IPS-NIHi11 (cell line): ENCODE data around the gene CEP85.
A peak's percentile ranks its signal among the peaks of the same experiment; 100 is the strongest.
"Not testable (repeated sequence)": the region's sequence is repeated elsewhere in the genome, so short reads cannot be mapped to it uniquely, and the experiment has no call there.

ENCODE experiments used
- DNase-seq: peaks from one replicate; pipeline ENCODE4 v3.0.0; 2012; ENCODE audit warnings: mixed read lengths, low spot score

The CEP85 gene

DNA sequence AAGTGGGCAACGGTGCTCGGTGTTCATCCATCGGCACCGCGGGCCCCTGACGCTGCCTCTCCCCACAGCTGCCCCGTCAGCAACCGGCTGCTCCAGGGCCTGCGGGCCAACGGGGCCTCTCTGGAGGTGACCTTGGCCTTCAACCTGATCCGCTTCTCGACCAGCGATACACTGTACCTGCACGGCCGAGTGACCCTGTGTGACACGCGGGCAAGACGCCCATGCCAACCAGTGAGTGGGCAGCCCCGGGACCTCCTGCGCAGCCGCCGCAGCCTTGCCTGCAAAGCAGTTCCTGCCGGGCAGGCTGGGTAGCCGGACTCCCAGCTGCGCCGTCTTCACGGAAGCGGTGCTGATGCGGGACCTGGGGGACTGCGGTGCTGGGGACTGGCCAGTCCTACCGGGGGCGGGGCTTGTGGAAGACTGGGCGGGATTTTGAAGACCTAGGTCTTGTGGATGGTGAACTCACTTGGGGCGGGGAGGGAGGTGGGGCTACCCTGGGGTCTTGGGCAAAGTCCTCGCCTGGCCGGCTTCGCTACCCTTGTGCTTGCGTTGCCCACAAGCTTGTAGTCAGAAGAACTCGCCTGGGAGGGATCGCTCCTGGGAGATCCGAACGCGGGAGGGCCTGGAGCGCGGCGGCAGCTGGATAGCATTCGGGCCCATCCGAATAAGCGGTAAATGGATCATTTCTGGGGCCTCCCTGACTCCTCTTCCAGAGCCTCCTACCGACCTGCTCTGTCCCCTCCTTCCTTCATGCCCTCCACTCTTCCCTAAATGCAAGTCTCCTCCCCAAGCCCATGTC, 8.8 kb upstream of the CEP85 start:
- DNase-seq, result peak; percentile 95

DNA sequence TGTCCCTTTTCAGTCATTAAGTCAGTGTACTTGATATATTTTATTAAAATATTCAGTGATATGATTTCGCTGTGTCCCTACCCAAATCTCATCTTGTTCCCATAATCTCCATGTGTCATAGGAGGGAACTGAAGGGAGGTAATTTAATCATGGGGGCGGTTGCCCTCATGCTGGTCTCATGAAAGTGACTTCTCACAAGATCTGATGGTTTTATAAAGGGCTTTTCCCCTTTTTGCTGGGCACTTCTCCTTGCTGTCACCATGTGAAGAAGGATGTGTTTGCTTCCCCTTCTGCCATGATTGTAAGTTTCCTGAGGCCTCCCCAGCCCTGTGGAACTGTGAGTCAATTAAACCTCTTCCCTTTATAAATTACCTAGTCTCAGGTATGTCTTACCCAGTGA, 3.3 kb upstream of the CEP85 start:
- not testable (repeated sequence) for DNase-seq

DNA sequence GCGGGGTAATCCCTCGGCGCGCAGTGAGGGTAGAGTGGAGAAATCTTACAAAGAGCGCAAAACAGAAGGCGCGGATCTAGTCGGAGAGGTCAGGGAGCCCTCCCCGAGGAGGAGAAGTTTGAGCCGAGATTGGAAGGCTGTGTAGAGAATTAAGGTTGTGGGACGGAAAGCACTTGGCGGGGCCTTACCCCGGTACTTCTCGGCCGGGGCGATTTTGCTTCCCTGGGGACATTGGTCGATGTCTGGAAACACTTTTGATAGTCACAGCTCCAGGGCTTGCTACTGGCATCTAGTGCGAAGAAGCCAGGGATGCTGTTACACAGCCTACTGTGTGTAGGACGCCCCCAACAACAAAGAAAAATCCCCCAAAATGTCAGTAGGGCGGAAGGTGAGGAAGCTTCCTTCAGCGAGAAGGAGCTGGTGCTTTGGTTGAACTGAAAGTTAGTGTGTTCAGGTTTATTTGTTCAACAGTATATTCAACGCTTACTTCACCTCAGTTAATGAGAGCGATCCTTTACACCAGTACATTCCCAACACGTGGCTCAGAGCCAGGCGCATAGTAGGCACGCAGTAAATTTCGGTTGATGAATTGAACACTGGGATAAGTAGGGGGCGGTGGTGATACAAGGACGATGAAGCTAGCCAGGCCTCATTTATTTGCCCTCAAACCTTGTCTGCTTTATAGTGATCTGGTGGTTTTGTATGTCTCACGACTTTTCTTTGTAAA, 807 bp downstream of the CEP85 start:
- DNase-seq, result peak; percentile 36

DNA sequence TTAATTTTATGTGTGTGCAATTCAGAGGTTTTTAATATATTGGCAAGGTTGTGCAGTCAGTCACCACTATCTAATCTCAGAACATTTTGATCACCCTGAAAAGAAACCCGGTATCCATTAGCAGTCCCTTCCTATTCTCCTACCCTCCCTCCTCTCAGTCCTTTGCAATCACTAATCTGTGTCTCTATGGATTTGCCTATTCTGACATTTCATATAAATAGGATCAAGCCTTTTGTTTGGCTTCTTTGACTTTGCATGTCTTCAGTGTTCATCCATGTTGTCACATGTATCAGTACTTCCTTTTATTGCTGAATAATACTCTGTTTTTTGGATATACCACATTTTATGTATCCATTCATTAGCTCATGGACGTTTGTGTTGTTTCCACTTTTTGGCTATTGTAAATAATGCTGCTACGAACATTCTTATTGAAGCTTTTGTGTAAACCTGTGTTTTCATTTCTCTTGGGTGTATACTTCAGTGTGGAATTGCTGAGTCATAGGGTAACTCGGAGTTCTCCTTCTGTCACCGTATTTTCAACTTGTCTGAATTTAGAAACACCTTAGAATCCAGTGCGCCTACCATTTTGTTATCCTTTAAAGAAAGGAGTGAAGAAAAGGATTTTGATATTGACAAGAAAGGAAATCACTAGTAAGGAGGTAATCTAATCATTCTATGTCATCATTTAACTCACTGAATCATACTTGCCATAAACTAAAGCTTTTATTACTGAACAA, 3.4 kb downstream of the CEP85 start:
- DNase-seq, result no peak

DNA sequence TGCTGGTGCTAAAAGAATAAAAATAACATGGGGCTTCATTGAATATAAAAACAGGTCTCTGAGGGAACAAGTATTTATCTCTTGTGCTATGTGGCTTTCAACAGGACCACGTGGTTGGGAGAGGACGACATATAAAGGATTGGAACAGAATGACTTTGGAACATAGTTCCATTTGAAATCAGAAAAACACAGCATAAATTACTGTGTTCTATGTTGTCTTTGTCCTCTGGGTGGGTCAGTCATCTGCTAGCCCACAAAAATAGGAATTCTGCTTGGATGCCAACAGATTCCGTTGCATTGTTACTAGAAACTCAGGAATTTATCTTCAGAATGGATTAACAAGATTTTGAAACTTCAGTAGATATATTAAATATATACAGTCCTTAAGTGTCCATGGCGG, 5.9 kb downstream of the CEP85 start:
- DNase-seq, result no peak

DNA sequence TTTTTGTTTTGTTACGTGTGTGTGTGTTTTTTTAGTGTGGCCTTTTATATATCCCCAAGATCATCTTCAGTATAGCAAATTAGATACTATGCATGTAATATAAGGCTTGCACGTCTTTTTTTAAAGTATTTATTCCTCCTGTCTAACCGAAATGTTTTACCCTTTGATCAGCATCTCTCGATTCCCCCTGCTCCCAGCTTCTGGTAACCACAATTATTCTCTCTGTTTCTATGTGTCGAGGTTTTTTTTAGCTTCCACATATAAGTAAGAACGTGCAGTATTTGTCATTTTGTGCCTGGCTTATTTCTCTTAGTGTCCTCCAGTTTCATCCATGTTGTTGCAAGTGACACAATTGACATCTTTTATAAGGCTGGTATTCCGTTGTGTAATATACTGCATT, 18.7 kb downstream of the CEP85 start:
- no peak for DNase-seq

DNA sequence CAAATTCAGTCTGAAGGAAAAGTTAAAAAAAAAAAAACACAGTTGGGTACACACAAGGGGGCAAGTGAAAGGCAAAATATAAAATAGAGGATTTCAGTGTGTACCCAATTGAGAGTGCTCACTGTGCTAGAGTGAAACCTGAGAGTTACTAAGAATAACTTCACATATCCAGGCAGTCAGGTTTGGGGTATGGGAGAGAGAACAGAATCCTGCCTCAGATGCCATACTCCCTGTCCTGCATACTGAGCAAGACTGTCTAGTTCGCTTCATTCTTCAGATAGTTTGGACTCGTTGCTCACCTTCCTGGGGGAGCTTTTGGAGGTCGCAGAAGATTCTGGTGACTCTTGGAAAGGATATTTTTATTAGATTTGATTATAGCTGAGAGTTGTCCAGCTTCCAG, 20.4 kb downstream of the CEP85 start:
- DNase-seq, result no peak

DNA sequence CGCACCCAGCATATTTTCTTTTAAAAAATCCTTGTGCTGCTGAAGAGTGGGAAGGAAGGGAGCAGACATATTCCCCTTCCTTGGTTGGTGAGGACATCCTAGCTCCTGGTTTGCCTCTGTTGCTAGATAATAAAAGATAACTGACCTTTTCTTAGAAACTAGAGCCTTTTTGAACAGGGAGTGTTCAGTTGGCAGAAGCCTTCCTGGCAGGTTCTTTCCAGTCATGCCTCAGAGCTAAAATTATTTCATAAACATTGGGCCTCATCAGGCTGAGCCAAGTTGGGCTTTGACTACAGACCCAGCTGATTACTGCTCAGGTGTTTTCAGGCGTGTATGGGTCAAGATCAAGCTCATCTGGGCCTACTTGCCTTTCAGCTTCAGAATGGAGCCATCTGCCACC, 23.2 kb downstream of the CEP85 start:
- DNase-seq, result no peak

DNA sequence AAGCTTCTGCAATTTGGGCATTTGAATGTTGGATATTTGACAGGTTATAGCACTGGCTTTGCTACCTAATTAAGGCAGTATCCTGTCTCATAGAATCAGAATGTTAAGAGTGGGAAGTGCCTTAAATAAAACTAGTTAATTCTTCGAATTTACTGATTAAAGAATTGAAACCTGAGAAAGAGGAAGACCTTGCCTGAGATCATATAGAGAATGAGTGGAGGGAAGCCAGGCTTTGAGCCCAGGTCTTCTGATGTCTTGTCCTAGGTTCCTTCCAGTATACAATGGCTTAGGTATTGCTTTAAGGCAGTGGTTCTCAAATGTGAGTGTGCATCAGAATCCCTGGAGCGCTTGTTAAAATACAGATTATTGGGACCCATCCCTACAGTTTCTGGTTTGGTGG, 25.0 kb downstream of the CEP85 start:
- no peak for DNase-seq

DNA sequence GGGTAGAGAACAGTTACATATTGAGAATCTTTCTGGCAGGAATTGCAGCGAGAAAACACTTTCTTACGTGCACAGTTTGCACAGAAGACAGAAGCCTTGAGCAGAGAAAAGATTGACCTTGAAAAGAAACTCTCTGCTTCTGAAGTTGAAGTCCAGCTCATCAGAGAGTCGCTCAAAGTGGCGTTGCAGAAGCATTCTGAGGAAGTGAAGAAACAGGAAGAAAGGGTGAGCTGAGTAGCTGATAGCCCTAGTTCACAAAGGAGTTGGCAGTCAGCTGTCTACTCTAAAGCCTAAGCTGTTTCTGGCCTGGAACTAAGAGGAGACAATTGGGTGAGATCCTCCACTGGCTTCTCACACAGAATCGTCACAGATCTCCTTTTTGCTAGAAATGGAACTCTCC, 25.6 kb downstream of the CEP85 start:
- no peak for DNase-seq

DNA sequence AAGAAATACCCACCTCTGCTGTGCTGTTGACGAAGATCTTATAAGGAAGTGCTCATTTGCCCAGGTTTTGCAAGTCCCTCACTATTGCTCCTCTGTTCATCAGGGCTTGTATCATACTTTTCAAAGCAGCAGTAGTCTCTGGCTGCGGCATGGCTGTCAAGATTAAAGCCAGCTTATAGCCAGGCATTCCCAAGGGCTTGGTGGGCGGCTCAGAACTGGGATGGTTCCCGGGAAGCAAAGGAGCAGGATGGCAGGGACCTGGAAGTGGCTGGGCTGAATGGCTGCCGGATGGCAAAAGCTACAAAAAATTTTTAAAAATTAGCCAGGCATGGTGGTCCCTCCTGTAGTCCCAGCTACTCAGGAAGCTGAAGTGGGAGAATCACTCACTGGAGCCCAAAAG, 29.2 kb downstream of the CEP85 start:
- DNase-seq, result no peak

DNA sequence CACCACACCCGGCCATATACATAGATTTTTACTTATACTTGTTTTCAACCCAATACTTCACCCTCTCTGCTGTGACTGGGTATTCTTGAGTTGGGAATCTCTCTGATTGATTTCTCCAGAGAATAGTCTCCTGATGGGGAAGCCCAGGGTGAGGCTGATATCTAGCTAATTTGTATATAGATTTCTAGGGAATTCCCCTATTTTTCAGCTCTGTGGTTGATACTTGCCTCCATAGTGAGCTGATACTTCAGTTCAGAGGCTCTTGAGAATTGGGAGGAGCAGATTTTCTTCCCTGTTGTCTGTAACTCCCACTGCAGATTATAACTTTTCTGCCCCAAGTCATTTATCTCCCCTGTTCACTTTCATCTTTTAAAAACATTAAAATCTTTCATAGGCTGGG, 31.4 kb downstream of the CEP85 start:
- no peak for DNase-seq

DNA sequence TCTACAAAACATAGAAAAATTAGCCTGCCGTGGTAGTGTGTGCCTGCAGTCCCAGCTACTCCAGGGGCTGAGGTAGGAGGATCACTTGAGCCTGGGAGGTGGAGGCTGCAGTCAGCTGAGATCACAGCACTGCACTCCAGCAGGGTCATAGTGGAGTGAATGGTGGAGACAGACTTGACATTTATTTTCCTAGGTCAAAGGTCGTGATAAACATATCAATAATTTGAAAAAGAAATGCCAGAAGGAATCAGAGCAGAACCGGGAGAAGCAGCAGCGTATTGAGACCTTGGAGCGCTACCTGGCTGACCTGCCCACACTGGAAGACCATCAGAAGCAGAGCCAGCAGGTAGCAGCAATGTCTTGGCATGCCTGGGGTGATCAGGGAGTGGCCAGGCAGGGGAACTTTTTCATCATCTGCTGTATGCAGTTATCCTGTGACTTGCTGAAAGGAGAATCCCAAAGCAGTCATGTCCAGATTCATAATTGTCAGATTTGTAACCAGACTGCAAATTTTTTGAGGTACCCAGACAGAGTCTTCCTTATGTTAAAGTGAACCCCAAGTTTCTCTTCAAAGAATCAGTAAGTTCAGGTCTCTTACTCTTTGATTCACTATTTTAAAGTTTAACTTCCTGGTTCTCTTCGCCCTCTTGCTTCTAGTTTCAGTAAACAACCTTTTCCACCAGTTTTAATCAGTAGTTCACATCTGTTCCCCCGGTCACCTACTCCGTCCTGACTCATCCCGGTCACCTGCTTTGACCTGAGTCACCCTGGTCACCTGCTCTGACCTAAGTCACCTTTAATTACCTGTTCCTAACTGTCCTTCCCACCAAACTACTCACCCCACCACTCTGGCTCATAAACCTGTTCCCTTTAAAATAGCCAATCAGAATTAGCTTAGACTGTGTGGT, 34.5 kb downstream of the CEP85 start:
- no peak for DNase-seq

DNA sequence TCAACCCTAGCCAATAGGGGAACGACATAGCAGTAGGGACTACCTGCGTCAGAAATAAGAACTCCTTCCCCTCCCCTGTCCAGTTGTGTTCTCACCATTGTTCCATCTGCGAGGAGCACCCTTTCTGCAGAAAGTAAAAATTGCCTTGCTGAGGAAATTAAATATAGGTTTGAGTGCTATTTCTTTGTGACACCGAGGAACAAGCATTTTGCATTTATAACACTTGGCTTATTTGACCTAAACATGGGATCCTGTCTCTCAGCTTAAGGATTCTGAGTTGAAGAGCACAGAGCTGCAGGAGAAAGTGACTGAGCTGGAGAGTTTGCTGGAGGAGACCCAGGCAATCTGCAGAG, 35.2 kb downstream of the CEP85 start:
- DNase-seq, result no peak

DNA sequence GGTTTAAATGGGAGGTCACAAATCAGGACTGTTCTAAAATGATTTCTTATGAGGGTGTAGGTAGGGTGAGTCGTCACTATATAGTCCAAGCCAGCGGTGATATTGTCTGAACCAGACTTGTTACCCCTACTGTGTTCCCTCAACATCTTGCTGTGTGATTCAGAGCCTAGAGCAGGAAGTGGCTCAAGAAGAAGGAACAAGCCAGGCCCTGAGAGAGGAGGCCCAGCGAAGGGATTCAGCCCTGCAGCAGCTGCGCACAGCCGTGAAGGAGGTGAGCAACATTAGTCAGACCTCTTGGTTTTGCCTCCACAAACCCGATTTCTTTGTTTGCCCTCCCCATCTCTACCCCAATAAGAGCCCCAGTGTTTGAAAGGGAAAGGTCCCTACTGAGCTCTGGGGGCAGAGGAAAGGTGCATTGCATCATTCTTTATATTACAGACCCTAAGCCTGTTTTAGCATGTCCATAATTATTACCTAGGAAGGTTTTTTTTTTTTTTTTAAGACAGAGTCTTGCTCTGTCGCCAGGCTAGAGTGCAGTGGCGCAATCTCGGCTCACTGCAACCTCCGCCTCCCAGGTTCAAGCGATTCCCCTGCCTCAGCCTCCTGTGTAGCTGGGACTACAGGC, 40.9 kb downstream of the CEP85 start:
- no peak for DNase-seq

DNA sequence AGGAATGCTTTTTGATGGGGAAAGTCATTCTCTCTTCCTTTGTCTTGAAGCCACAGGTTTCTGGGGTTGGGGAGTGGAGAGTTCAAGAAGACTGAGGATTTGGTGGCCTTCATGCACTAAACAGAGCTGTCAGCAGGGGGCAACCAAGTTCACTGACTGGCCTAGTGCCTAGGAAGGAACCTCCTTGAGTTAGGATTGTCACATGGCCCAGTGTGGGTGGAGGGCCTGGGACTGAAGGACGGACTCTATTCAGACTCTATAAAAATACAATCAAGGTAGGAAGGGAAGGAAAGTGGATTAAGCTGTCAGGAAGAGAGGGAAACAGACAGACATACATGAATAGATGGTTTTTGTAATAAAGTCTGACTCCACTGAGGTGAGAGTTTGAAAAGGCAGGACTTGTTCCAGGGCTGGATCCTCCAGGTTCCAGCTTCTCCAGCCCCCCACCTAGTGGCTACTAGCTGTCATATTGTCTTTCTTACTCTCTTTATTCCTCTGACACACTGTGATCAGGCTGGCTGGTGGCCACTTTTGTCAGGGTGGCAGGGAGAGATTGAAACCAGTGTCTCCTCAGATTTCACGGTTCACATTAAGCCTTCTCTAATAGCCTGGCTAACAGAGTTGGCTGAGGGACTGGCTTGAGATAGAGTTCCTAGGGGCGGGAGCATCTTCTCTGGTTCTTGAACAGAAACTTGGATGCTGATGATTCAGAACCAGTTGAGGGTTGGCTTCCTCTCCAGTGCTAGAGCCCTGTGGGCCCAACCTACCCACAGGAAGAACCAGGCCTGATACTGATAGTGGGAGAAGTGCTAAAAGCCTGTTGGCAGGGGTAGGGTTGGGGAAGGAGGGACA, 41.8 kb downstream of the CEP85 start:
- peak; percentile 85 for DNase-seq

DNA sequence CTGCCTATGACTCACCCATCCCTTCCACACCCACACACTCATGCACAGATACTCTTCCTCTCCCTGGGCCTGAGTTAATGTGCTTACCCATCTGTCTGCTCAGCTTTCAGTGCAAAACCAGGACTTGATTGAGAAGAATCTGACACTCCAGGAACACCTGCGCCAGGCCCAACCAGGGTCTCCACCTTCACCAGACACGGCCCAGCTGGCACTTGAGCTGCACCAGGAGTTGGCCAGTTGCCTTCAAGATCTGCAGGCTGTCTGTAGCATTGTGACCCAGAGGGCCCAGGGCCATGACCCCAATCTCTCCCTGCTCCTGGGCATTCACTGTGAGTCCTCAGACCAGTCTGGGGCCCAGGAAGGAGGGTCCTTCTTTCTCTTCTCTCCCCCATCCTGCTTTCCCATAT, 42.4 kb downstream of the CEP85 start:
- DNase-seq, result no peak

DNA sequence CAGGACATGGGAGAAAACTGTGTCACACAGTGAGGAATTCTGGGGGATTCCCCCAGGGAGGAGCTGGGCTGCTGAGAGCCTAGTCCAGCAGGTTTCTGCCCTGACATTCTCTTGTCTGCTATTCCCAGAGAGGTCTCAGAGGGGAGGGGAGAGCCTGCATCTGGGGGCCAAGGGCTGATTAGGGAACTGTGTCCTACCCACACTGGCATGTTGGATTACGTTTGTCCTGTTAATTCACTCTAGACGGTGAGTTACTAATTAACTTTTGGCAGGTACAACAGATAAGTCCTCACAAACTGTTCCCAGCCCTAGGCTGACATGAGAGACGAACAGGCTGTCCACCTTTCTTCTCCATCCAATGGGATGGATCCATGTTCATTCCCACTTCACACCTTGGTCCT, 43.3 kb downstream of the CEP85 start:
- DNase-seq, result no peak

DNA sequence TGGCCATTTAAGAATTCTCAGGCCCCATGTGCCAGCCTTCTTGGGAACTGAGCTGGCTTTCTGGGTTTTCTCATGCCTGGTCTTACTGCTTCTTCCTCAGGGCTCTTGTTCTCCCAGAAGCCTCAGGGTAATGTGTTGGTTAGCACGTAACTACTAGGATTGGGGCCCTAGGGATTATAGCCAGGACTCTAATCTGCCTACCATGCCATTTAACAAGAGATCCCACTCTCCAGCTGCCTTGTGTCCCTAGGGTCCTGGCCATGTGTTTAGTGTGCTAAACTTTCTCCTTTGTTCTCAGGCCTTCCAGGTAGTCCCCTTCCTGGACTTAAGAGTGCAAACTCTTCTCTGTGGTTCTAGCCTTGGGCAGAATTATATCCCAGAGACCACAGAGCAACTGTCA, 43.7 kb downstream of the CEP85 start:
- no peak for DNase-seq

DNA sequence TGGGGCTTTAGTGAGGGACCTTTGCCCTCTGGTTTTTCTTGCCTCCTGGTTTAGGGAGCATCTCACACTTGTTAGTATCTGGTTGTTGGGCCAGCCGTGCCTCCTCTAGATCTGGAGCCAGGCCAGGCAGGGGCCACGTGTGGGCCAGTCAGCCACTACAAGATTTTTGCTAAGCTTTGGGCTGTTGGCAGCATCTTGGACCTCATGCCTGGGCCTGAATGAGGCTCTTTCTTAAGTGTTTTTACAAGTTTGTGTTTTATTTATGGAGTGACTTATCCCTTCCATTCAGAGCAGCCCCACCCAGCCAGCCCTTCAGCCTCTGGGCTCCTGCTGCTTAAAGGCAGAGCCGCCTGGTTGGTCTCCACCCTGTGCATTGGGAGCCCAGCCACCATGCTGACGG, 44.3 kb downstream of the CEP85 start:
- DNase-seq, result no peak
